GM19240 (cell line): Measurements from ENCODE around the gene HCFC1R1.
"Not testable (repeated sequence)": the region's sequence is repeated elsewhere in the genome, so short reads cannot be mapped to it uniquely, and the experiment has no call there.

Experiments
- DNase-seq: peaks from one replicate; pipeline ENCODE4 v3.0.0; 2011; ENCODE audit warnings: low spot score; ENCODE audit not compliant: insufficient read length

Gene HCFC1R1

GRCh38 chr16:3057181-3058138, 33.7 kb upstream of the HCFC1R1 start:
- no peak for DNase-seq

- no peak for DNase-seq
Measured at GRCh38 chr16:3056336-3057180, 32.8 kb upstream of the HCFC1R1 start.

- DNase-seq, result not testable (repeated sequence)
Measured at GRCh38 chr16:3055734-3056115, 32.0 kb upstream of the HCFC1R1 start.

GRCh38 chr16:3054965-3055733, 31.4 kb upstream of the HCFC1R1 start:
- DNase-seq, result no peak

- DNase-seq, result not testable (repeated sequence)
Measured at GRCh38 chr16:3053330-3053710, 29.6 kb upstream of the HCFC1R1 start.

- DNase-seq, result not testable (repeated sequence)
Measured at GRCh38 chr16:3052571-3053329, 29.0 kb upstream of the HCFC1R1 start.

- DNase-seq, result no peak
Measured at GRCh38 chr16:3051494-3051893, 27.8 kb upstream of the HCFC1R1 start.

GRCh38 chr16:3051009-3051408, 27.3 kb upstream of the HCFC1R1 start:
- DNase-seq, result no peak

GRCh38 chr16:3050487-3050886, 26.7 kb upstream of the HCFC1R1 start:
- no peak for DNase-seq

- no peak for DNase-seq
Measured at GRCh38 chr16:3049921-3050481, 26.3 kb upstream of the HCFC1R1 start.

GRCh38 chr16:3047387-3047720, 23.6 kb upstream of the HCFC1R1 start:
- no peak for DNase-seq

GRCh38 chr16:3046641-3047386, 23.1 kb upstream of the HCFC1R1 start:
- no peak for DNase-seq

GRCh38 chr16:3045758-3046640, 22.3 kb upstream of the HCFC1R1 start, which contains the start of gene MMP25:
Gene MMP25 (plus strand): TSS chr16:3046561. CDS start chr16:3046918, 357 bp downstream.
- no peak for DNase-seq

GRCh38 chr16:3044708-3045107, 21.0 kb upstream of the HCFC1R1 start:
- DNase-seq, result no peak

GRCh38 chr16:3042376-3042775, 18.6 kb upstream of the HCFC1R1 start:
- DNase-seq, result no peak

- DNase-seq, result no peak
Measured at GRCh38 chr16:3038896-3039295, 15.2 kb upstream of the HCFC1R1 start.

- DNase-seq, result no peak
Measured at GRCh38 chr16:3038256-3038655, 14.5 kb upstream of the HCFC1R1 start.

GRCh38 chr16:3036726-3037315, 13.1 kb upstream of the HCFC1R1 start, which contains the start of gene BICDL2:
Gene BICDL2 (minus strand): TSS chr16:3036944. CDS start chr16:3035496, 1,448 bp downstream.
- DNase-seq, result no peak
